HG03558 (cell line): Measurements from ENCODE around the gene ZNF384.

Experiments used
- ATAC-seq: cut with Tn5 transposase; IDR thresholded peaks from one replicate; pipeline ENCODE4 v1.9.1; 2021; ENCODE audit warnings: moderate number of reproducible peaks; ENCODE audit not compliant: unreplicated experiment; ENCODE audit errors: extremely low read depth

The ZNF384 gene

GRCh38 chr12:6631549-6631961 lies 57.6 kb downstream of the ZNF384 start:
- ATAC-seq = no peak

DNA sequence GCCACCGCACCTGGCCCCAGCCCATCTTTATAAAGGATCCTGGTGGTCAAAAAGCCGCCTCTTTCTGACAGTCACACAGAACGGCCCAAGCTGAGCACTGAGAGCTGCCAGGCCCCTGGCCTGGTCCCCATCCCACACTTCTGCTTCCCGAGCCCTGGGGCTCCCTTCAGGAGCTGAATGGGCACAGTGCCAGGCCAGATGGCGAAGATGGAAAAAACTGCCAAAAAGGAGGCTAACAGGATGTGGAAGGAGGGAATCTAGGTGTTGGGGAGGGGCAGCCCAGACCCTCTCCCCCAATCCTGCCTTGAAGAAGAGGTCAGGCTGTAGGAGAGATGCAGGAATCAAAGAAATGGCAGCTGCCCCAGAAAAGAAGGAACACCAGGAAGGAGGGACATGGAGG lies 58.4 kb downstream of the ZNF384 start:
- no peak for ATAC-seq

DNA sequence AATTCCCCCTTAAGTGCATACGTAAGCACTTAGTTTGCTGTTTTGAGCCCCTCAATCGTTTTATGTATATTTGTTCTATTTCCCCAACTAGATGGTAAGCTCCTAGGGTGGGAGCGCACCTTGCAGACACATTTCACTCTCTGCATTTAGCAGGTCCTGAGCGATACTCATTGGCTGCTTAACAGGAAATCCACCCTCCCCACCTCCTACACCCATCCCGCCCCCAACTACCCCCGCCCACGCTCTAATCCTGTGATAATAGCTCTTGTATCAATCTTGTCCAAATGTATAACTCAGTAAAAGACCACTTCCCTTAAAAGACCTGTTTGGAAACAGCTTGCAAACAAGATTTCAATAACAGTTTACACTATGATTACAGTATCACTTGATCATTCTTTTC lies 61.6 kb downstream of the ZNF384 start:
- ATAC-seq = no peak

DNA sequence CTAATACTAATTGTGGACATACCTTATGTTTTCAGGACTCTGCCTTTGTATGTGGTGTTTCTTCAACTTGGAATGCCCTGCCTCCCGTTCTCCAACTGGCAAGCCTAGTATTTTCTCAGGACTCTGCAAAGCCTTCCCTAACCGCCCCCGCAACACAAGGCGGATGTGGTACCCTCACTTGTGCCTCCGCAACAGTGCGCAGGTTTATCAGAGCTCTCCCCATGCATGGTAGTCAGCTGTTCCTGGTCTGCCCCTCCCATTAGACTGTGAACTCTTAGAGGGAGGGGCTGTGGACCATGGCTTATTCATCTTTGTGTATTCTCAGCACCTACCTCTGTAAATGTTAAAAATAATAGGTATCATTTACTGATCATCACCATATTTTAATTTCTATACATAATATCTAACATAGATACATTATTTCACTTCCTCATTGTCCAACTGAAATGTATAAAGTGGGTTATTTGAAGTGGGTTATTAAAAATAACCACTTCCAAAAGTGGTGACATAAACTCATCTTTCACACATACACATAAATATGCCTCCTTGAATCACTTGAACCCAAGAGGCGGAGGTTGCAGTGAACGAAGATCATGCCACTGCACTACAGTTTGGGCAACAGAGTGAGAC lies 62.4 kb downstream of the ZNF384 start:
- no peak for ATAC-seq

DNA sequence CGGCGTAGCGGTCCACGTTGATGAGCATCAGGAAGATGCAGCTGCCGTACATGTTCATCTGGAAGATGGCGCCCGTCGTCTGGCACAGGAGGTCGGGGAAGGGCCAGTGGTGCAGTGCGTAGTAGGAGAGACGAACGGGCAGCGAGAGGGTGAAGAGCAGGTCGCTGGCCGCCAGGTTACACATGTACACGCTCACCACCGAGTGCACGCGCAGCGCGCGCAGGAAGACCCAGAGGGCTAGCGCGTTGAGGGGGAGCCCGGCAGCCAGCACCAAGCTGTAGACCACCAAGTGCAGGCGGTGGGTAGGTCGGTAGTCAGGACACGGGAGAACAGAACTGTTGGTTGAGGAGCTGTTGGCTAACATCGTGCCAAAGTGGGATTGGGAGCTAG lies 68.3 kb downstream of the ZNF384 start:
- no peak for ATAC-seq

GRCh38 chr12:6620137-6620884 lies 68.9 kb downstream of the ZNF384 start:
- ATAC-seq = no peak

- ATAC-seq = no peak
These were observed 70.5 kb downstream of the ZNF384 start for GRCh38 chr12:6618483-6619225.
